OCI-LY3 (cell line): ENCODE results near the gene NDE1.
"Not testable (repeated sequence)": the region's sequence is repeated elsewhere in the genome, so short reads cannot be mapped to it uniquely, and the experiment has no call there.

Source experiments
- CTCF ChIP-seq: fragments of 200-600, 300-600 bp; sonication (generic); IDR thresholded peaks from 2 replicates; pipeline ENCODE4 v1.5.1; 2014; ENCODE audit warnings: antibody characterized with exemption, low read length, low read depth
- EZH2phosphoT487 ChIP-seq: fragments of 200-600 bp; shearing (Covaris generic); IDR thresholded peaks from 2 replicates; pipeline ENCODE4 v1.6.1; 2018; ENCODE audit warnings: antibody characterized with exemption, mixed run types, low read depth

- not testable (repeated sequence) for TF ChIP-seq CTCF, EZH2phosphoT487
These were observed 42.5 kb downstream of the NDE1 start for GRCh38 chr16:15692508-15692907.
